Smooth muscle cell (in vitro differentiated cells): ENCODE data around the gene ZNF576. TPM values are rescaled to one million over a fixed set of nuclear protein-coding genes. Genes with fewer than 3 reads are reported as not detected.

Source experiments
- DNase-seq: peaks from one replicate; lab custom pipeline; 2025; ENCODE audit not compliant: unreplicated experiment; lab: John Stamatoyannopoulos, UW
- H2AFZ ChIP-seq: fragments of 200-600 bp; sonication (generic); 2 replicates; pipeline ENCODE4 v1.6.0; 2016; ENCODE audit warnings: antibody characterized with exemption, low read depth, mild to moderate bottlenecking
- H3F3A ChIP-seq: fragments of 200-600 bp; sonication (generic); 2 replicates; pipeline ENCODE4 v1.6.0; 2017; ENCODE audit warnings: antibody characterized with exemption, low read depth
- H3K27ac ChIP-seq: fragments of 200-600 bp; sonication (generic); 2 replicates; pipeline ENCODE4 v1.5.1; 2016; ENCODE audit warnings: low read depth, mild to moderate bottlenecking
- H3K27me3 ChIP-seq: fragments of 200-600 bp; sonication (generic); 2 replicates; pipeline ENCODE4 v1.6.1; 2016; ENCODE audit warnings: low read depth, mild to moderate bottlenecking
- H3K36me3 ChIP-seq: fragments of 200-600 bp; sonication (generic); 2 replicates; pipeline ENCODE4 v1.5.1; 2016; ENCODE audit warnings: low read depth
- H3K4me1 ChIP-seq: fragments of 200-600 bp; sonication (generic); 2 replicates; pipeline ENCODE4 v1.5.1; 2016; ENCODE audit warnings: low read depth
- H3K4me2 ChIP-seq: fragments of 200-600 bp; sonication (generic); 2 replicates; pipeline ENCODE4 v1.6.0; 2016; ENCODE audit warnings: mild to moderate bottlenecking
- H3K4me3 ChIP-seq: fragments of 200-600 bp; sonication (generic); 2 replicates; pipeline ENCODE4 v1.5.1; 2016; ENCODE audit warnings: mild to moderate bottlenecking
- H3K79me2 ChIP-seq: fragments of 200-600 bp; sonication (generic); 2 replicates; pipeline ENCODE4 v1.6.0; 2016; ENCODE audit warnings: low read depth, mild to moderate bottlenecking
- H3K9ac ChIP-seq: fragments of 200-600 bp; sonication (generic); 2 replicates; pipeline ENCODE4 v1.6.0; 2016; ENCODE audit warnings: low read depth
- H3K9me3 ChIP-seq: fragments of 200-600 bp; sonication (generic); replicated peaks from 2 replicates; pipeline ENCODE4 v1.5.1; 2016; ENCODE audit warnings: low read depth
- H4K20me1 ChIP-seq: fragments of 200-600 bp; sonication (generic); 2 replicates; pipeline ENCODE4 v1.6.0; 2016; ENCODE audit warnings: low read depth
- CTCF ChIP-seq: fragments of 200-600 bp; sonication (generic); IDR thresholded peaks from 2 replicates; pipeline ENCODE4 v1.5.1; 2017; ENCODE audit warnings: borderline replicate concordance, mild to moderate bottlenecking, antibody characterized with exemption; ENCODE audit not compliant: insufficient read depth, poor library complexity, severe bottlenecking
- WGBS: methylation state at CpG from one replicate; pipeline ENCODE4 v1.1.7; 2016; ENCODE audit warnings: low lambda C conversion rate; 5-methylcytosine and 5-hydroxymethylcytosine counted together
- polyA plus RNA-seq: library from polyadenylated mRNA; unstranded; fragments of >200 nt; fragmentation: Nextera tagmentation; extraction: Ambion mirVana; gene quantifications from 2 replicates; pipeline ENCODE4 v1.2.1, GENCODE V29; 2016
- total RNA-seq: library from RNA; depleted of rRNA; stranded (reverse); fragments of >200 nt; gene quantifications from 2 replicates; pipeline ENCODE4 v1.2.3, GENCODE V29; 2014

ZNF576 gene
- total and polyA plus RNA-seq, 2 experiments from 2014 or later = 2.7 to 13.7 TPM

GRCh38 chr19:43638214-43638994 is 42.0 kb downstream of the ZNF576 start:
- Histone ChIP-seq H3K4me2 (peak overlapping the region; percentile 71), H3K27me3 (peaks cover 43% of the 10 kb centered on the region), H4K20me1 (no peaks in the 10 kb centered on the region), H3K36me3 (no peaks in the 10 kb centered on the region), H3K4me1 (peaks cover 7% of the 10 kb centered on the region), H3F3A (no peaks in the 10 kb centered on the region), H3K9ac (no peak overlapping the region), H3K4me3 (no peak overlapping the region), H2AFZ (no peak overlapping the region), H3K9me3 (no peaks in the 10 kb centered on the region), H3K79me2 (no peaks in the 10 kb centered on the region), H3K27ac (no peak overlapping the region)
- WGBS = 83% methylated on average over 13 of the region's 13 CpGs
- no peak for DNase-seq
- TF ChIP-seq CTCF = no peak

GRCh38 chr19:43638995-43639518 is 42.7 kb downstream of the ZNF576 start:
- Histone ChIP-seq H3K9me3 (no peaks in the 10 kb centered on the region), H3K4me3 (peak overlapping the region; percentile 37), H2AFZ (no peak overlapping the region), H3K9ac (no peak overlapping the region), H3K27ac (no peak overlapping the region), H3K4me2 (peak overlapping the region; percentile 71), H4K20me1 (no peaks in the 10 kb centered on the region), H3K4me1 (peaks cover 7% of the 10 kb centered on the region), H3K36me3 (no peaks in the 10 kb centered on the region), H3K27me3 (peaks cover 43% of the 10 kb centered on the region), H3F3A (no peaks in the 10 kb centered on the region), H3K79me2 (no peaks in the 10 kb centered on the region)
- no peak for DNase-seq
- WGBS = 24% methylated on average over 5 of the region's 18 CpGs
- no peak for TF ChIP-seq CTCF

GRCh38 chr19:43639519-43640423 is 43.4 kb downstream of the ZNF576 start, which contains the start of gene CADM4:
TSS of gene CADM4 (minus strand) at chr19:43639850. CDS start at chr19:43639790, 60 bp downstream.
- no peak for TF ChIP-seq CTCF
- H3F3A ChIP-seq = no peaks in the 10 kb centered on the region
- no peak within 1 kb of the TSS for H3K9ac ChIP-seq
- DNase-seq = no peak
- peaks cover 7% of the 10 kb centered on the region for H3K4me1 ChIP-seq
- no peaks in the 10 kb centered on the region for H3K9me3 ChIP-seq
- no peaks in the 10 kb centered on the region for H3K79me2 ChIP-seq
- peak within 1 kb of the TSS; percentile 83 for H3K4me2 ChIP-seq
- peaks cover 43% of the 10 kb centered on the region for H3K27me3 ChIP-seq
- no peak within 1 kb of the TSS for H3K27ac ChIP-seq
- H3K4me3 ChIP-seq = peak within 1 kb of the TSS; percentile 50
- WGBS = 0% methylated on average over 2 of the region's 110 CpGs
- no peaks in the 10 kb centered on the region for H4K20me1 ChIP-seq
- no peaks in the 10 kb centered on the region for H3K36me3 ChIP-seq
- H2AFZ ChIP-seq = no peak within 1 kb of the TSS
